Bronchial epithelial cell (primary cell): ENCODE data around the gene NNAT. TPM values are rescaled to one million over a fixed set of nuclear protein-coding genes. Genes with fewer than 3 reads are reported as not detected.

ENCODE experiments used
- DNase-seq: peaks from one replicate; pipeline ENCODE4 v3.0.0-alpha.2; 2010; ENCODE audit warnings: low read depth
- FAIRE-seq: peaks from 2 replicates; lab custom pipeline; 2011; peaks lifted over from hg19 to GRCh38; lab: Jason Lieb, UNC
- H3K27me3 ChIP-seq: 2 replicates; pipeline ENCODE4 v1.5.1; 2011; ENCODE audit warnings: low read length; ENCODE audit not compliant: control insufficient read depth, insufficient read depth
- H3K36me3 ChIP-seq: 2 replicates; pipeline ENCODE4 v1.5.1; 2011; ENCODE audit warnings: low read length; ENCODE audit not compliant: control insufficient read depth, insufficient read depth
- H3K4me3 ChIP-seq: 2 replicates; pipeline ENCODE4 v1.5.1; 2011; ENCODE audit warnings: mild to moderate bottlenecking, low read depth, low read length, control low read depth
- total RNA-seq: library from RNA; depleted of rRNA; stranded (reverse); fragments of >200 nt; gene quantifications from 2 replicates; pipeline ENCODE4 v1.2.1, GENCODE V29; 2014
- TF ChIP-seq, protein P1 (sequence below): IDR thresholded peaks from 2 replicates; pipeline ENCODE4 v1.5.1; 2011; ENCODE audit warnings: mild to moderate bottlenecking, moderate library complexity, low read length, control low read depth, inconsistent platforms; ENCODE audit not compliant: insufficient read depth, severe bottlenecking

NNAT gene
- total RNA-seq, 1 donor from 2014 or later = not detected

DNA sequence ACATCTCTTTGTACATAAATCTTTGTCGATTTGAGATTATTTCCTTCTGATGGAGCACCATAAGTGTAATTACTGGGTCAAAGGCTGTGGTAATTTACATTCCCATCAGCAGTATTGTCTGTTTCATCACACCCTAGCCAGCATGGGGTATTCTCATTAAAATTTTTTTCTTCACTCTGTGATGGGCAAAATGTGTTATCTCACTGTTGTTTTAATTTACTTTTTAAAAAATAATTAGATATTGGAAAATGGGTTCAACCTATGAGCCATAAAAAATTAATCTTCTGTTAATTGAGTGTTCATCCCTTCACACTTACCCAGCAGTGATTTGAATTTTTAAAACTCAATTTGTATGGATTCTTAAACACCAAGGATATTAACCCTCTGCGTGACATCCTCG is 44.0 kb upstream of the NNAT start:
- Histone ChIP-seq H3K4me3 (no peak overlapping the region), H3K27me3 (peaks cover 12% of the 10 kb centered on the region), H3K36me3 (no peaks in the 10 kb centered on the region)
- DNase-seq (no peak), FAIRE-seq (no peak)
- TF ChIP-seq, protein P1, sequence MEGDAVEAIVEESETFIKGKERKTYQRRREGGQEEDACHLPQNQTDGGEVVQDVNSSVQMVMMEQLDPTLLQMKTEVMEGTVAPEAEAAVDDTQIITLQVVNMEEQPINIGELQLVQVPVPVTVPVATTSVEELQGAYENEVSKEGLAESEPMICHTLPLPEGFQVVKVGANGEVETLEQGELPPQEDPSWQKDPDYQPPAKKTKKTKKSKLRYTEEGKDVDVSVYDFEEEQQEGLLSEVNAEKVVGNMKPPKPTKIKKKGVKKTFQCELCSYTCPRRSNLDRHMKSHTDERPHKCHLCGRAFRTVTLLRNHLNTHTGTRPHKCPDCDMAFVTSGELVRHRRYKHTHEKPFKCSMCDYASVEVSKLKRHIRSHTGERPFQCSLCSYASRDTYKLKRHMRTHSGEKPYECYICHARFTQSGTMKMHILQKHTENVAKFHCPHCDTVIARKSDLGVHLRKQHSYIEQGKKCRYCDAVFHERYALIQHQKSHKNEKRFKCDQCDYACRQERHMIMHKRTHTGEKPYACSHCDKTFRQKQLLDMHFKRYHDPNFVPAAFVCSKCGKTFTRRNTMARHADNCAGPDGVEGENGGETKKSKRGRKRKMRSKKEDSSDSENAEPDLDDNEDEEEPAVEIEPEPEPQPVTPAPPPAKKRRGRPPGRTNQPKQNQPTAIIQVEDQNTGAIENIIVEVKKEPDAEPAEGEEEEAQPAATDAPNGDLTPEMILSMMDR = no peak

DNA sequence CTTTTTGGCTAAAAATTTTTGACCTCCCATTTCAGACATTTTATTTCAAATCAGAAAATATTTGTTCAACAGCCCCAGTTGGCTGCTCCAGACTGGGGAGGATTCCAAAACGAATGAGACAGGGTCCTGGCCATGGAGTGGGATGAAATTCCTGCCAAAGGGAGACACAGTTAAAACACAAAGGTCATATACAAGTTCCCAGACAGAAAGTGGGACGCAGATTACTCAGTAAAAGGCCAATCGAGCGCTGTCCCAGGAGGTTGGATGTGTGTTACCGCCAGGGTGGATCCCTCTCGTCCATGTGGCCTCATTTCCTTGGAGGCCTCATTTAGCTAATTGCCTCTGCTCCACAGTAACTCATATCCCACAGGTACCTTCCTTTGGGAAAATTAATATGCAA is 41.8 kb upstream of the NNAT start:
- Histone ChIP-seq H3K27me3 (peaks cover 14% of the 10 kb centered on the region), H3K36me3 (no peaks in the 10 kb centered on the region), H3K4me3 (no peak overlapping the region)
- no peak for DNase-seq
- FAIRE-seq = no peak
- TF ChIP-seq, protein P1 = no peak

DNA sequence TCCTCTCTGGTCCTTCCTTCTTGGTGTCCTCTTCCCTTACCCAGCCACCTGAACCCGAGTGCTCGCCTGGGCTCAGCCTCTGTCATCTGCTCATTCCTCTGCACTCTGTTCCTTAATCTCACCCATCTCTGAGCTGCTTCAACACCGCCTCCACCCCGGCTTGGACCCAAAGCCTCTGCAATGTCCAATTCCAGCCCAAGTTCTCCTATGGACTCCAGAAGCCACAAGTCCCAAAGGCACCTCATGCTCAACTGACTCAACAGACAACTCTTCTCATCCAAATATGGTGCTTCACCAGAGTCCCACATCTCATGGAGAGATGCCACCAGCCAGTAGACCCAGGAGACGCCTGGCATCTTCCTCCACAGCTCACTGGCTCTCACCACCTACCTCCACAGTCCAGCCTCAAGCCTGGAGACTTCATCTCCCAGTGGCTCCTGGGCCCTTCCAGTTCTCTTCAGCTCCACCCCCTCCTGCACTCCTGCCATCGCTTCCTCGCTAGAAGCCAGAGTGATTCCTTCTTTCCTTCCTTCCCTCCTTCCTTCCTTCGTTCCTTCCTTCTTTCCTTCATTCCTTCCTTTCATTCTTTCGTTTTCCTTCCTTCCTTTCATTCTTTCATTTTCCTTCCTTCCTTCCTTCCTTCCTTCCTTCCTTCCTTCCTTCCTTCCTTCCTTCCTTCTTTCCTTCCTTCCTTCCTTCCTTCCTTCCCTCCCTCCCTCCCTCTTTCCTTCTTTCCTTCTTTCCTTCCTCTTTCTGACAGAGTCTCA is 40.9 kb upstream of the NNAT start:
- DNase-seq (no peak), FAIRE-seq (no peak)

DNA sequence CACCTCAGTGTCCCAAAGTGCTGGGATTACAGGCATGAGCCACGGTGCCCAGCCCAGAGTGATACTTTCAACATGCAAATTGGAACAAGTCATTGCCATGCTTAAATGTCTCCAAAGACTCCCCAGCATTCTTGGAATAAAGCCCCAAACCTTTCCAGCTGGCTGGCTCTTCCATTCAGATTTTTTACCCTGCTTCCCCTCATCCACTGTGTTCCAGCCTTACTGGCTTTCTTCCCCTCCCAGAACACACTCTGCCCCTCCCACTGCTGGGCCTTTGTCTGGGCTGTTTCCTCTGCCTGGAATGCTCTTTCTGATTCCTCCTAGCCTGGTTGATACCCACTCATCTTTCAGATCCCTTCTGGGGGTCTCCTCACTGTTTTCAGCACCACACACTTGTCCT is 40.1 kb upstream of the NNAT start:
- TF ChIP-seq, protein P1 = no peak
- Histone ChIP-seq H3K4me3 (no peak overlapping the region), H3K27me3 (peaks cover 14% of the 10 kb centered on the region), H3K36me3 (no peaks in the 10 kb centered on the region)
- DNase-seq (no peak), FAIRE-seq (peak; percentile 55)

More for the DNA sequence above, 40.9 kb upstream of the NNAT start:
- Histone ChIP-seq H3K4me3 (no peak overlapping the region), H3K36me3 (no peaks in the 10 kb centered on the region), H3K27me3 (peaks cover 17% of the 10 kb centered on the region)
- TF ChIP-seq, protein P1 = no peak

DNA sequence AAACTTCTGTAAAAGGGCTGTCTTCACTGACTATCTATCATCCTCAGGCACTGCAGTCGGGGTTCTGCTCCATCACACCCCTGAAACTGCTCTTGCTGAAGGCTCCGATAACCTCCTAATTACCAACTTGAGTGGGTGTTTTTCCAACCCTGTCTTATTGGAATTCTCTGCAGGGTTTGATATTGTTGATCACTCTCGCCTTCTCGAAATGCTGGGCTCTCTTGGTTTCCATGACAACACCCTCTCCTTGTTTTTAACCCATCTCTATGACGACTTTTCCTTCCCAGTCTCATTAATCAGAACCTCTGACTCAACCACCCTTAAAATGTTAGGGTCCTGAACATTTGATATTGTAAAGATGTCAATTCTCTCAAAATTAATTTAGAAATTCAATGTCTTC is 39.4 kb upstream of the NNAT start:
- FAIRE-seq = no peak
- Histone ChIP-seq H3K4me3 (no peak overlapping the region), H3K27me3 (peaks cover 14% of the 10 kb centered on the region), H3K36me3 (no peaks in the 10 kb centered on the region)
- TF ChIP-seq, protein P1 = no peak
- DNase-seq = no peak
